ENCODE data around the gene PRR36. TPM values are rescaled to one million over a fixed set of nuclear protein-coding genes. Genes with fewer than 3 reads are reported as not detected.

PRR36 gene
- total RNA-seq, 1 experiment from 2014 or later, result 21.9 TPM

- Mint-ChIP-seq H3K9me3 (no peaks in the 10 kb centered on the region), H3K4me1 (peaks cover 8% of the 10 kb centered on the region), H3K4me3 (peak overlapping the region; percentile 58), H3K27me3 (ENCODE audit: low read depth) (peaks cover 57% of the 10 kb centered on the region), H3K27ac (no peak overlapping the region), H3K36me3 (peaks cover 11% of the 10 kb centered on the region)
- DNase-seq (ENCODE audit: low spot score), result no peak
- ChIA-PET CTCF (interaction anchor here (0.6 to 7.2 kb wide), 10 partner anchors 8 to 84 kb away, joined by 5 to 70 read pairs (median 11); partner anchors contain the start of genes EVI5L, LRRC8E and MAP2K7), POLR2A (interaction anchor here (0.6 to 1.5 kb wide), 5 partner anchors 8 to 58 kb away, joined by 3 to 10 read pairs (median 4); no protein-coding TSS in a partner anchor)
- TF ChIP-seq, protein P1, sequence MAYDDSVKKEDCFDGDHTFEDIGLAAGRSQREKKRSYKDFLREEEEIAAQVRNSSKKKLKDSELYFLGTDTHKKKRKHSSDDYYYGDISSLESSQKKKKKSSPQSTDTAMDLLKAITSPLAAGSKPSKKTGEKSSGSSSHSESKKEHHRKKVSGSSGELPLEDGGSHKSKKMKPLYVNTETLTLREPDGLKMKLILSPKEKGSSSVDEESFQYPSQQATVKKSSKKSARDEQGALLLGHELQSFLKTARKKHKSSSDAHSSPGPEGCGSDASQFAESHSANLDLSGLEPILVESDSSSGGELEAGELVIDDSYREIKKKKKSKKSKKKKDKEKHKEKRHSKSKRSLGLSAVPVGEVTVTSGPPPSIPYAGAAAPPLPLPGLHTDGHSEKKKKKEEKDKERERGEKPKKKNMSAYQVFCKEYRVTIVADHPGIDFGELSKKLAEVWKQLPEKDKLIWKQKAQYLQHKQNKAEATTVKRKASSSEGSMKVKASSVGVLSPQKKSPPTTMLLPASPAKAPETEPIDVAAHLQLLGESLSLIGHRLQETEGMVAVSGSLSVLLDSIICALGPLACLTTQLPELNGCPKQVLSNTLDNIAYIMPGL (CRISPR knock-in tag; IDR thresholded peaks at IDR 0.05), result no peak
- TF ChIP-seq EMX1 (CRISPR knock-in tag; IDR thresholded peaks at IDR 0.05) (no peak), CREM (CRISPR knock-in tag; IDR thresholded peaks at IDR 0.05) (no peak), PRDM15 (CRISPR knock-in tag; IDR thresholded peaks at IDR 0.05) (no peak), IRF1 (CRISPR knock-in tag; IDR thresholded peaks at IDR 0.05) (no peak), MAX (CRISPR knock-in tag; IDR thresholded peaks at IDR 0.05) (no peak), NFYB (CRISPR knock-in tag; conservative IDR thresholded peaks at IDR 0.05; ENCODE audit: low read depth) (no peak), CBFB (CRISPR knock-in tag; IDR thresholded peaks at IDR 0.05; ENCODE audit: low read depth) (no peak), ZMAT4 (CRISPR knock-in tag; IDR thresholded peaks at IDR 0.05) (no peak), NFE2L1 (CRISPR knock-in tag; IDR thresholded peaks at IDR 0.05) (no peak), ATF1 (CRISPR knock-in tag; IDR thresholded peaks at IDR 0.05) (no peak), E2F5 (CRISPR knock-in tag; IDR thresholded peaks at IDR 0.05) (no peak), E2F1 (CRISPR knock-in tag; IDR thresholded peaks at IDR 0.05) (no peak), GRHL2 (CRISPR knock-in tag; IDR thresholded peaks at IDR 0.05; ENCODE audit: insufficient replicate concordance, severe bottlenecking) (no peak), ZNF263 (CRISPR knock-in tag; IDR thresholded peaks at IDR 0.05; ENCODE audit: low read depth) (no peak), SP1 (CRISPR knock-in tag; conservative IDR thresholded peaks at IDR 0.05) (no peak), ETV6 (CRISPR knock-in tag; IDR thresholded peaks at IDR 0.05) (no peak), ZNF121 (CRISPR knock-in tag; IDR thresholded peaks at IDR 0.05) (no peak)
- TF ChIP-seq, protein P2, sequence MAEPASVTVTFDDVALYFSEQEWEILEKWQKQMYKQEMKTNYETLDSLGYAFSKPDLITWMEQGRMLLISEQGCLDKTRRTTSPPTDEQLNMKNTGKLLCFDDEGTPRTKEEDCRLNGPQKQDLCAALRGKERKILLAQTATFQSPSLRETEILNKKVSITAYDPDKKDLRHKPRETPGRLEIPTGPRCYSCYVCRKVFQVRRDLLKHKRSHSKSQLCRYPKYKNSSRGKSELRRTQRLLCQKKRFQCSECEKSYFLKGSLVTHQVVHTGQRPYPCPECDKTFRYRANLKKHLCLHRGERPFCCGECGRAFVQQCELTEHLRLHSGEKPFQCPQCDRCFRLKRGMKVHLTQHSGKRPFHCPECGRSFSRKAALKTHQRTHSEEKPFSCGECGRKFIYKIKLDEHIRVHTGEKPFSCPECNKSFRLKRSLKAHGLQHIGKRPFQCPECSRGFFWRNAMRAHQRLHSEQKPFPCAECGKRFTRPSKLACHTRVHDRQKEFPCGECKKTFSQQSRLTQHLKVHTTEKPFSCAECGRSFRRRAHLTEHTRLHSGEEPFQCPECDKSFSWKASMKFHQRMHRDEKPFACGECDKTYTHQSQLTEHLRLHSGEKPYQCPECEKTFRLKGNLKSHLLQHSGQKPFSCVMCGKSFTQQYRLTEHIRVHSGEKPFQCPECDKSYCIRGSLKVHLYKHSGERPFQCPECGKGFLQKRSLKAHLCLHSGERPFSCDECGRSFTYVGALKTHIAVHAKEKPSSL (CRISPR knock-in tag; conservative IDR thresholded peaks at IDR 0.05), result no peak
- TF ChIP-seq, protein P3, sequence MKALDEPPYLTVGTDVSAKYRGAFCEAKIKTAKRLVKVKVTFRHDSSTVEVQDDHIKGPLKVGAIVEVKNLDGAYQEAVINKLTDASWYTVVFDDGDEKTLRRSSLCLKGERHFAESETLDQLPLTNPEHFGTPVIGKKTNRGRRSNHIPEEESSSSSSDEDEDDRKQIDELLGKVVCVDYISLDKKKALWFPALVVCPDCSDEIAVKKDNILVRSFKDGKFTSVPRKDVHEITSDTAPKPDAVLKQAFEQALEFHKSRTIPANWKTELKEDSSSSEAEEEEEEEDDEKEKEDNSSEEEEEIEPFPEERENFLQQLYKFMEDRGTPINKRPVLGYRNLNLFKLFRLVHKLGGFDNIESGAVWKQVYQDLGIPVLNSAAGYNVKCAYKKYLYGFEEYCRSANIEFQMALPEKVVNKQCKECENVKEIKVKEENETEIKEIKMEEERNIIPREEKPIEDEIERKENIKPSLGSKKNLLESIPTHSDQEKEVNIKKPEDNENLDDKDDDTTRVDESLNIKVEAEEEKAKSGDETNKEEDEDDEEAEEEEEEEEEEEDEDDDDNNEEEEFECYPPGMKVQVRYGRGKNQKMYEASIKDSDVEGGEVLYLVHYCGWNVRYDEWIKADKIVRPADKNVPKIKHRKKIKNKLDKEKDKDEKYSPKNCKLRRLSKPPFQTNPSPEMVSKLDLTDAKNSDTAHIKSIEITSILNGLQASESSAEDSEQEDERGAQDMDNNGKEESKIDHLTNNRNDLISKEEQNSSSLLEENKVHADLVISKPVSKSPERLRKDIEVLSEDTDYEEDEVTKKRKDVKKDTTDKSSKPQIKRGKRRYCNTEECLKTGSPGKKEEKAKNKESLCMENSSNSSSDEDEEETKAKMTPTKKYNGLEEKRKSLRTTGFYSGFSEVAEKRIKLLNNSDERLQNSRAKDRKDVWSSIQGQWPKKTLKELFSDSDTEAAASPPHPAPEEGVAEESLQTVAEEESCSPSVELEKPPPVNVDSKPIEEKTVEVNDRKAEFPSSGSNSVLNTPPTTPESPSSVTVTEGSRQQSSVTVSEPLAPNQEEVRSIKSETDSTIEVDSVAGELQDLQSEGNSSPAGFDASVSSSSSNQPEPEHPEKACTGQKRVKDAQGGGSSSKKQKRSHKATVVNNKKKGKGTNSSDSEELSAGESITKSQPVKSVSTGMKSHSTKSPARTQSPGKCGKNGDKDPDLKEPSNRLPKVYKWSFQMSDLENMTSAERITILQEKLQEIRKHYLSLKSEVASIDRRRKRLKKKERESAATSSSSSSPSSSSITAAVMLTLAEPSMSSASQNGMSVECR (CRISPR knock-in tag; IDR thresholded peaks at IDR 0.05; ENCODE audit: borderline replicate concordance), result no peak
- ATAC-seq, result no peak
Measured at GRCh38 chr19:7915250-7916102, 41.3 kb upstream of the PRR36 start.
